GM12892 (cell line): ENCODE measurements around the gene NDUFA9.

Experiments used
- POLR2A ChIP-seq: IDR thresholded peaks from 2 replicates; pipeline ENCODE4 v1.6.1; 2011; ENCODE audit warnings: low read depth, low read length, control low read depth
- POLR2AphosphoS5 ChIP-seq: IDR thresholded peaks from 2 replicates; pipeline ENCODE4 v1.6.1; 2011; ENCODE audit warnings: low read depth, low read length, control low read depth
- TAF1 ChIP-seq: IDR thresholded peaks from 2 replicates; pipeline ENCODE4 v1.6.1; 2011; ENCODE audit warnings: low read depth, mild to moderate bottlenecking, control low read depth, low read length, borderline replicate concordance

GRCh38 chr12:4607056-4607455 lies 41.9 kb upstream of the NDUFA9 start:
- no peak for TF ChIP-seq TAF1
- no peak for TF ChIP-seq POLR2AphosphoS5
- no peak for TF ChIP-seq POLR2A
